SK-N-SH (cell line): ENCODE data around the gene DLG2.

Experiments used
- CTCF ChIP-seq: fragments of 200-600 bp; sonication (generic); IDR thresholded peaks from 2 replicates; pipeline ENCODE4 v1.6.1; 2017; ENCODE audit warnings: antibody characterized with exemption, mild to moderate bottlenecking, moderate library complexity
- EZH2phosphoT487 ChIP-seq: fragments of 200-600 bp; sonication (generic); IDR thresholded peaks from 2 replicates; pipeline ENCODE4 v1.6.1; 2017; ENCODE audit warnings: low read depth, mixed run types, mild to moderate bottlenecking, antibody characterized with exemption, moderate library complexity, borderline replicate concordance
- FOSL2 ChIP-seq: IDR thresholded peaks from 2 replicates; pipeline ENCODE4 v1.4.0; 2012; ENCODE audit warnings: low read depth, mild to moderate bottlenecking, moderate library complexity, borderline replicate concordance
- GABPA ChIP-seq: IDR thresholded peaks from 2 replicates; pipeline ENCODE4 v1.4.0; 2012; ENCODE audit warnings: low read depth, mild to moderate bottlenecking
- JUND ChIP-seq: IDR thresholded peaks from 2 replicates; pipeline ENCODE4 v1.4.0; 2012
- MAX ChIP-seq: IDR thresholded peaks from 2 replicates; pipeline ENCODE4 v1.4.0; 2012; ENCODE audit warnings: low read depth
- MXI1 ChIP-seq: IDR thresholded peaks from 2 replicates; pipeline ENCODE4 v1.6.1; 2012; ENCODE audit warnings: mild to moderate bottlenecking, low read depth, low read length, improper control_type of control experiment
- PBX3 ChIP-seq: IDR thresholded peaks from 2 replicates; pipeline ENCODE4; 2012
- POLR2AphosphoS5 ChIP-seq: IDR thresholded peaks from 2 replicates; pipeline ENCODE4 v1.6.1; 2012; ENCODE audit warnings: low read depth, low read length
- TAF1 ChIP-seq: IDR thresholded peaks from 2 replicates; pipeline ENCODE4 v1.6.1; 2012; ENCODE audit warnings: low read depth, mild to moderate bottlenecking, low read length, moderate library complexity, borderline replicate concordance
- USF2 ChIP-seq: fragments of 150-350 bp; IDR thresholded peaks from 2 replicates; pipeline ENCODE4 v1.6.1; 2017; ENCODE audit warnings: antibody characterized with exemption, low read length, low read depth, borderline replicate concordance
- YY1 ChIP-seq: IDR thresholded peaks from 2 replicates; pipeline ENCODE4 v1.4.0; 2012; ENCODE audit warnings: low read depth, mild to moderate bottlenecking
- ZBTB33 ChIP-seq: IDR thresholded peaks from 2 replicates; pipeline ENCODE4 v1.4.0; 2012; ENCODE audit warnings: low read depth, borderline replicate concordance

- TF ChIP-seq POLR2AphosphoS5 (no peak), CTCF (no peak), USF2 (no peak), GABPA (no peak), ZBTB33 (no peak), YY1 (no peak), FOSL2 (no peak), TAF1 (no peak), MXI1 (no peak), JUND (no peak), PBX3 (no peak), EZH2phosphoT487 (no peak), MAX (no peak)
Observed at GRCh38 chr11:84243629-84244263, 1383.4 kb downstream of the DLG2 start.
